GM08714 (cell line): Measurements from ENCODE around the gene KLHDC2.
"Not testable (repeated sequence)": the region's sequence is repeated elsewhere in the genome, so short reads cannot be mapped to it uniquely, and the experiment has no call there.

Experiments used
- H3K4me3 ChIP-seq: fragments of 200-500 bp; sonication (Bioruptor generic); 2 replicates; pipeline ENCODE4 v1.5.1; 2014; ENCODE audit warnings: mild to moderate bottlenecking, low read length, inconsistent platforms
- ZNF274 ChIP-seq: IDR thresholded peaks from 2 replicates; pipeline ENCODE4 v1.6.1; 2012; ENCODE audit warnings: mild to moderate bottlenecking, low read depth, low read length

The KLHDC2 gene, protein sequence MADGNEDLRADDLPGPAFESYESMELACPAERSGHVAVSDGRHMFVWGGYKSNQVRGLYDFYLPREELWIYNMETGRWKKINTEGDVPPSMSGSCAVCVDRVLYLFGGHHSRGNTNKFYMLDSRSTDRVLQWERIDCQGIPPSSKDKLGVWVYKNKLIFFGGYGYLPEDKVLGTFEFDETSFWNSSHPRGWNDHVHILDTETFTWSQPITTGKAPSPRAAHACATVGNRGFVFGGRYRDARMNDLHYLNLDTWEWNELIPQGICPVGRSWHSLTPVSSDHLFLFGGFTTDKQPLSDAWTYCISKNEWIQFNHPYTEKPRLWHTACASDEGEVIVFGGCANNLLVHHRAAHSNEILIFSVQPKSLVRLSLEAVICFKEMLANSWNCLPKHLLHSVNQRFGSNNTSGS

DNA sequence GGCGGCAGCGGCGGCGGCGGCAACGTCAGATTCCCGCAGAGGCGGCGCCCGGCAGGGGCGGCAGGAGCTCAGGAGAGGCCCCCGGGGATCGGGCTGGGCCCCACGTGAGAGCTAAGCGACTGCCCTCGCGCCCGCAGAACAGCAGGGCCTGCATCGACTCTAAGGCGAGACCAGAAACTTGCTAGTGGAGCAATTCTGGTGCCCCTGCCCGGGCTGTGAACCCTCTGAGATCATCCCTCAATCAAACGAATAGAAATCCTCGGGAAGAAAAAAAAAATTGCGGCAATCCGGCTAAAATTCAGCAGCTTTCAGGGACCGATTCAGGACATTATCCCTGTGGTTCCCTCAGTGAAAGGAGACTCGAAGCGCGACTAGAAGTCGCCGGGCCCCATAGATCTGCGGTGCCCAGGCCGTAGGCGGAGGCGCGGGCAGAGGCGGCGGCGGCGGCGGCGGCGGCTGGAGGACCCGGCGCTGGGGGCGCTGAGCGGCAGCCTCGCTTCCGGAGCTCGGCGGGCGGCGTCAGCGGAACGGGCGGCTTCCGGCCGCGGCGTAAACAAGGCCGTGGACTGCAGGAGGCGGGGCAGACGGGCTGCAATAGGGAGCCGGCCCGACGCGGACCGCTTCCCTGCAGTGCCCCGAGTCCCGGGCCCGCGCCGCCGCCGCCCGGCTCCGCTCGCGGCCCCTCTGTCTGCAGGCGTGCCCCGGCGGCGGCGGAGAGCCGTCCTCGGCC, at the start of gene KLHDC2:
TSS of gene KLHDC2 (plus strand) at position 583 of the 730 bp plus-strand sequence. CDS start 316 bp downstream, outside the sequence.
- peak within 1 kb of the TSS; percentile 80 for H3K4me3 ChIP-seq
- TF ChIP-seq ZNF274, result no peak

DNA sequence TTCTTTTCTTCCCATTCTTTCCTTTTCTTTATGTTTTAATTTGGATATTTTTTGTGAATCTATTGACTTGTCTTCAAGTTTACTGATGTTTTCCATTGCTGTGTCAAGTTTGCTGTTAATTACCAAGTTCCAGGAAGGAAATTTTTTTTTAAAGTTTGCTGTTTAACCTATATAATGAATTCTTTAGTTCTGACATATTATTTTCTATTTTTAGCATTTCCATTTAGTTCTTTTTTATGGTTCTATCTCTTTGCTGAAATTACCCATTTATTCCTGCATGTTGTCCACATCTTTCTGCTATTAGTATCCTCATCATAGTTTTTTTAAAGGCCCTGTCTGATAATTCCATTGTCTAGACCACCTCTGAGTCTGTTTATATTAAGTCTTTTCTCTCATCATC, 47.2 kb upstream of the KLHDC2 start:
- no peak overlapping the region for H3K4me3 ChIP-seq
- TF ChIP-seq ZNF274, result no peak

DNA sequence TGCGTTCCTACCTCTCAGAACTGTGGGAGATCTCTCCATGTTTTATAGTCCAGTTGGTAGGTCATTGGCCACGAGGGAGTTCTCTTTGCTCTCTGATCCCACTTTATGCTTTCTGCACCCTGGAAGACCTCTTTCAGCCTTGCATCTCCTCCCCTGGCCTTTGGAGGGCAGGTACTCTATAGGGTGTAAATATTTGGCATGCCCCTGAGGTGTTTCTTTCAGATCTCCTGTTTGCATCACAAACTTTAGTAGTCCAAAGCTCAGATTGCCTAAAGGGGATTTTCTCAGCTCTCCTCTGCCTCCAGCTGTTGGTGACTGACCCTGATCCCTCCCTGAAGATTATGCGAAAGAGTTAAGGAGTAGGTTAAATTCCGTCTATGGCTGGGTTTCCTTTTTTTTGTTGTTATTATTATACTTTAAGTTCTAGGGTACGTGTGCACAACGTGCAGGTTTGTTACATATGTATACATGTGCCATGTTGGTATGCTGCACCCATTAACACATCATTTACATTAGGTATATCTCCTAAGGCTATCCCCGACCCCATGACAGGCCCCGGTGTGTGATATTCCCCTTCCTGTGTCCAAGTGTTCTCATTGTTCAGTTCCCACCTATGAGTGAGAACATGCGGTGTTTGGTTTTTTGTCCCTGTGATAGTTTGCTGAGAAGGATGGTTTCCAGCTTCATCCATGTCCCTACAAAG, 46.1 kb upstream of the KLHDC2 start:
- H3K4me3 ChIP-seq, result not testable (repeated sequence)

DNA sequence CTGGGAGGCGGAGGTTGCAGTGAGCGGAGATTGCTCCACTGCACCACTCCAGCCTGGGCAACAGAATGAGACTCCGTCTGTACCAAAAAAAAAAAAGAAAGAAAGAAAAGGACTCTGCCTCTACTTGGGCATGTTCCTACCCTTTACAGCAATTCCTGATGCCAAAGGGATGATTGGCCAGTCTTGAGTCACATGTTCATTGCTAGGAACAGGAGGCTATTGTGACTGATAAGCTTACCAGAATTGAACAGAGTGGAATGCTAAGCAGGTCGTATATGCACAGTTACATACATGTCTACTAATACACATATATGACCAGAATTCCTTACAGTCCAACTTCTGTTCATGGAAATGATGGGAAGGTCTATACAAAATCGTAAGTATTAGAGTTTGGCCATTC, 40.8 kb upstream of the KLHDC2 start:
- no peak overlapping the region for H3K4me3 ChIP-seq
- TF ChIP-seq ZNF274, result no peak

DNA sequence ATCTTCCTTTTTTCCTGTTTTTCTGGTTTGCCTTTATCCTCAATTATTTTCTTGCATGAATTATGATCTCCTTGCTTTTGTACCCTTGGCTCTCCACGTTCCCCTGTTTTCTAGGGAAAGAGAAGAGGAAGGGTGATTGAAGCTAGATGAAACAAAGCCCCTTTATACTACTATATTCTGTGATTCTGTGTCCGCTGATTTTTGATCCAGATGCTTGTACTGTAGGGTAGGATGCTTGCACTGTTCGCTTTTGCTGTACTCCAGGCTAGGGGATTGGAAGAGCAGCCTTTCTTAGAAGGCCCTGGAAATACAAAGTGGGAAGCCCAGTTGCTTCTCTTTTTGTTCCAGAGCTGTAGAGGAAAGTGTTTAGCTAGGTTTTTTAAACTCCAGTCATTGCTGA, 35.1 kb upstream of the KLHDC2 start:
- no peak for TF ChIP-seq ZNF274
- H3K4me3 ChIP-seq, result no peak overlapping the region

DNA sequence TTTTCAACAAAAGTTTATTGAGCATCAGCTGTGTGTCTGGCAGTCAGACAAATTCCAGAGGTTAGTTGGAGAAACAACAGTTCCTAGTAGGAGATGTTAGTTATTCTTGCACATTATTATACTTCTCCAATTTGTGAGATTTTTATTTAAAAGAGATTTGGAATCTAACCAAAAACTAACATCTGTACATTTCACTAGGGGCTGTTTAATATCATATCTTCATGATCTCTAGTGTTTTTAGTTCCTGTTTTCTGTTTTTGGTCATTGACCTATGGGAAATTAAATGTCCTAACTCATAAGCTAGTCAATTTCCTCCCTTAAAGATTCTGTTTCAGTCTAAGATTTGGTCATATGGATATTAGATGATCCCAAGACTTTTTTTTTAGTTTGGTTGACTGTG, 34.1 kb upstream of the KLHDC2 start:
- no peak for TF ChIP-seq ZNF274
- no peak overlapping the region for H3K4me3 ChIP-seq

DNA sequence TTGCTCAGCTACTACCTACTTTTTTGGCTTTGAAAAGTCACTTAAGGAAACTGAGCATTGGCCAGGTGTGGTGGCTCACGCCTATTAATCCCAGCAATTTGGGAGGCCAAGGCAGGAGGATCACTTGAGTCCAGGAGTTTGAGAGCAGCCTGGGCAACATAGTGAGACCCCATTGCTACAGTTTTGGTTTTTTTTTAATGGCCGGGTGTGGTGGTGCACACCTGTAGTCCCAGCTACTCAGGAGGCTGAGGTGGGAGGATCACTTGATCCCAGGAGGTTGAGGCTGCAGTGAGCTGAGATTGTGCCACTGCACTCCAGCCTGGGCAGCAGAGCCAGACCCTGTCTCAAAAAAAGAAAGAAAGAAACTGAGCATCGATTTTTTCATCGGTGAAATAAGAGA, 32.3 kb upstream of the KLHDC2 start:
- H3K4me3 ChIP-seq, result not testable (repeated sequence)

DNA sequence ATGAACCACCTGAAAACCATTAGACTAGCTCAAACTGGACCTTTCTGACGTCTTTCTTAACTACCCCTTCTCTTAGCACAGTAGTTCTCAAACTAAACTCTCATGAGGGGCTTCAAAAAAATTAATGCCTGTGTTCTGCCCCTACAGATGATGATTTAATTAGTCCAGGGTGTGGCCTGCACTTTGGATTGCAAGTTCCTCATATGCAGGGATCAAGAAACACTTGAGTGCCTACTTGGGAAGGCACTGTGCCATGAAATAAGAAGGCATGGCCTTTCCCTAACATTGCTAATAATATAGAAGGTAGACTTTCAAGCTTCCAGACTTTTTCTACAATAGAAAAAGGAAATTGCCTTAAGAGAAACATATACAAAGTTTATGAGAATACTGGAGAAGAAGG, 22.8 kb upstream of the KLHDC2 start:
- TF ChIP-seq ZNF274, result no peak

DNA sequence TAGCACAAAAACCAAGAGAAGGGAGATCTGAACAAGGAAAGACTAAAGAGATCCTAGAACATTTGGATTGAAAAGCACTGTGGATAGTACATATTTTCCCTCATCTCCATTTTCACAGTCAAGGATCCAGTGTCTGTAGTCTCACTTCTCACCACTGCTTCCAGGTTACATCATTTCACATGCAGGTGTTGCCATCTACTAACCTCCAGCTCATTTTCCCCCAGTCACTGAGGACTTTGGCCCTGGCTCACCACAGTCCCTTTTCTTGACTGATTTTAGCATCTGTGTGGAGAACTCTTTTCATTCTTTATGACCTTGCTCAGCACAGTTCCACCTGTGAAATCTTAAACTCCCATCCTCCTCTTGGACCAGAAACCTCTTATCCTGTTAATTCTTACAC, 21.5 kb upstream of the KLHDC2 start:
- H3K4me3 ChIP-seq, result not testable (repeated sequence)

More for the DNA sequence above, 22.8 kb upstream of the KLHDC2 start:
- H3K4me3 ChIP-seq, result no peak overlapping the region

DNA sequence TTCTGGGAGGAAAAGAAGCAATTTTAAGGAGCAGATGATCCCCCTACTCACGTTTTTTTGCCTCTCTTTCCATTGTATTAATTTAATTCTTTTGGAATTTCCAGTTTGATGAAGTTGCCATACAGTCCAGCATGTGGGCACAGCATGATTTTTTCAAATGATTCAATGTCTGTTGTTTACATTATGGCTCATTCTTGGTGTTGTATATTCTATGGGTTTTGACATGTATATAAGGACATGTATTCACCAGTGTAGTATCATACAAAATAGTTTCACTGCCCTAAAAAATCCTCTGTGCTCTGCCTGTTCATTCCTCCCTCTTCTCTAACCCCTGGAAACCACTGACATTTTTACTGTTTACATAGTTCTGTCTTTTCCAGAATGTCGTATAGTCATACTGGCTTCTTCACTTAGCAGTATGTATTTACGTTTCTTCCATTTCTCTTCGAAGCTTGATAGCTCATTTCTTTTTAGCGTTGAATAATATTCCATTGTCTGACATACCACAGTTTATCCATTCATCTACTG, 13.3 kb upstream of the KLHDC2 start:
- no peak overlapping the region for H3K4me3 ChIP-seq

DNA sequence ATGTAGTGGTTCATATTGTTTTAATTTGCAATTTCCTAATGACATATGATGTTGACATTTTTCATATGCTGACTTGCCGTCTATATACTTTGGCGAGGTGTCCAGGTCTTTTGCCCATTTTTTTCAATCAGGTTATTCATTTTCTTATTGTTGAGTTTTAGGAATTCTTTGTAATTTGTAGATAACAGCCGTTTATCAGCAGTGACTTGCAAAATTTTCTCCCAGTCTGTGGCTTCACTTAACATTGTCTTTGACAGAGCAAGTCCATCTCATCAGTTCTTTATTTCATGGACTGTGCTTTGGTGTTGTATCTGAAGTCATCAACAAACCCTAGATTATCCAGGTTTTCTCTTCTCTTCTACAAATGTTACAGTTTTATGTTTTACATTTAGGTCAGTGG, 12.6 kb upstream of the KLHDC2 start:
- no peak for TF ChIP-seq ZNF274
- H3K4me3 ChIP-seq, result no peak overlapping the region

More for the DNA sequence above, 13.3 kb upstream of the KLHDC2 start:
- no peak for TF ChIP-seq ZNF274

DNA sequence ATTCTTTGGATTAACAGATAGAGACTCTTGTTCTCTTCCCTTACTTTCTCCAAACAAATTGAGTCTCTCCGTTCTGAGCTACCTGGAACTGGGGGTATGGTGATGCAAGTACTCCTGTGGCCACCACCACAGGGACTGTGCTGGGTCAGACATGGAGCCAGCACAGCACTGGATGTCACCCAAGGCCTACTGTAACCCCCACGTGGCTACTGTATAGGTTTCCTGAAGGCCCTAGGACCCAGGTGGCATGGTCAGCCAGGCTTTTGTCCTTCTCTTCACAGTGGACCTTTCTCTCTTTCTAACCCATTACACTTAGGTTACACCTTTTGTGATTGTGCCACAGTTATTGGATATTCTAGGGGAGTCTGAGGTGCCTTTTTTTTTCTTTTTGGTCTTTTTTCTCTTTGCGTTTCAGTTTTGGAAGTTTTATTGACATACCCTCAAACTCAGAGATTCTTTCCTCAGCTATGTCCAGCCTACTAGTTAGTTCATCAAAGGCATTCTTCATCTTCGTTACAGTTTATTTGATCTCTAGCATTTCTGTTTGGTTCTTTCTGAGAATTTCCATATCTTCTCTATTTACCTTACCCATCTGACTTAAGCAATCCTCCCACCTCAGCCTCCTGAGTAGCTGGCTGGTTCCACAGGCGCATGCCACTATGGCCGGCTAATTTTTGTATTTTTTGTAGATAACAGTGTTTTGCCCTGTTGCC, 6.0 kb upstream of the KLHDC2 start:
- H3K4me3 ChIP-seq, result no peak overlapping the region
- TF ChIP-seq ZNF274, result no peak

DNA sequence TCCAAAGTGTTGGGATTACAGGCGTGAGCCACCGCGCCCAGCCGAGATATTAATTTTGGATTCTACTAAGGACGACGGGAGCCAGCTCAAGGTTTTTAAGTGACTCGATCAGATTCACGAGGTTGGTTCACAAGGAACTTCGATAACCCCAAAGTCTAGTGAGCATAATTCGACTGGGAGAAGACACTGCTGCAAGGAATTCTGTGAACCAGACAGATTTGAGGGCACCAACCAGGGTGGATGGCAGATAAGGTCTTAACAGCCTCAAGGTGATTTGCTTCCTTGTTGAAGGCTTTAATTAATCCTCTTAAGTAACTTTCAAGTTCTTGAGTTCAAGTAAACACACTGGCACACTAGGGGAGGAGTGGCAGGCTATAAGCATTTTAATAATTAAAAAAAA, 1.1 kb upstream of the KLHDC2 start:
- no peak for TF ChIP-seq ZNF274
- no peak overlapping the region for H3K4me3 ChIP-seq

DNA sequence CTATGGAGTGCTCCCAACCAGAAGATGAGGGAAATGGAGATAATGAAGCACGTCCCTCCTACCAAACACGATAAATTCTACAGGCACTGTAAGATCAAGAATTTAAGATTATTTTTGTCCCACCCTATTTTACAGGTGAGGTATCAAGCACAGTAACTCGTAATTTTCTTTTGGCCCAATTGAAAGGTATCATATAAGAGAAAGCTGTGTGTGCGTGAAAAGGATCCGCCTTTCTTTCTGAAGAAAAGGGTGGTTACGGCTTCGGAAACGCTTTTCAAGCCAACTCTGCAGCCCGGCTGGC, 733 bp upstream of the KLHDC2 start:
- no peak for TF ChIP-seq ZNF274

More for the DNA sequence above, 733 bp upstream of the KLHDC2 start:
- H3K4me3 ChIP-seq, result peak overlapping the region; percentile 80; the same call in 1 of the 2 replicates
